Measurements from ENCODE around the gene ALCAM.
A peak's percentile ranks its signal among the peaks of the same experiment; 100 is the strongest.

ALCAM gene

GRCh38 chr3:105527535-105527934 is 160.8 kb downstream of the ALCAM start:
- H3K4me3 ChIP-seq (ENCODE audit: low read depth, low read length) = no peak overlapping the region
- no peak for TF ChIP-seq CTCF (IDR thresholded peaks at IDR 0.05; ENCODE audit: insufficient read depth, low read depth, low read length, missing control alignments)
- no peak for DNase-seq (ENCODE audit: low read depth)

DNA sequence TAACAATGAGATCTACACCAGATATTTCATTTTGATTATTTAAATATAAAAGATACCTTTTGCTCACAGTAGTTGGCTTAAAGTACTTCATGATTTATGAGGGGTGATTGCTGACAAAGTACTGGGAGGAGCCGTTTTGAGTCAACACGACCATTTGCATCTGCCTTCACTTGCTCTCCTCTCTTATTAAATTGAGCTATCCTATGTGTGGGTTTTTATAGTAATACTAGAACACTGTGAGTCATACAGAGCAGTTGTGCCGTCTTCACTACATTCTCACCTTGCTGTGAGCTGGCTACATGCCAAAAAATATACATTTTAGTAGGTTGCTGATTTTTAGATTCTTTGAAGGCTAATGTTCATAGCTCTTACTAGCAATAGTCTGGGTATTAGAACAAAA is 161.2 kb downstream of the ALCAM start:
- no peak overlapping the region for H3K4me3 ChIP-seq (ENCODE audit: low read depth, low read length)
- DNase-seq (ENCODE audit: low read depth) = peak; percentile 44
- TF ChIP-seq CTCF (IDR thresholded peaks at IDR 0.05; ENCODE audit: insufficient read depth, low read depth, low read length, missing control alignments) = no peak

- no peak for DNase-seq (ENCODE audit: low read depth)
- TF ChIP-seq CTCF (IDR thresholded peaks at IDR 0.05; ENCODE audit: insufficient read depth, low read depth, low read length, missing control alignments) = no peak
- no peak overlapping the region for H3K4me3 ChIP-seq (ENCODE audit: low read depth, low read length)
Measured at GRCh38 chr3:105528955-105529354, 162.2 kb downstream of the ALCAM start.

GRCh38 chr3:105529456-105529855 is 162.7 kb downstream of the ALCAM start:
- DNase-seq (ENCODE audit: low read depth) = no peak
- H3K4me3 ChIP-seq (ENCODE audit: low read depth, low read length) = no peak overlapping the region
- no peak for TF ChIP-seq CTCF (IDR thresholded peaks at IDR 0.05; ENCODE audit: insufficient read depth, low read depth, low read length, missing control alignments)

- no peak for DNase-seq (ENCODE audit: low read depth)
- no peak for TF ChIP-seq CTCF (IDR thresholded peaks at IDR 0.05; ENCODE audit: insufficient read depth, low read depth, low read length, missing control alignments)
- H3K4me3 ChIP-seq (ENCODE audit: low read depth, low read length) = no peak overlapping the region
Measured at GRCh38 chr3:105532251-105532650, 165.5 kb downstream of the ALCAM start.

DNA sequence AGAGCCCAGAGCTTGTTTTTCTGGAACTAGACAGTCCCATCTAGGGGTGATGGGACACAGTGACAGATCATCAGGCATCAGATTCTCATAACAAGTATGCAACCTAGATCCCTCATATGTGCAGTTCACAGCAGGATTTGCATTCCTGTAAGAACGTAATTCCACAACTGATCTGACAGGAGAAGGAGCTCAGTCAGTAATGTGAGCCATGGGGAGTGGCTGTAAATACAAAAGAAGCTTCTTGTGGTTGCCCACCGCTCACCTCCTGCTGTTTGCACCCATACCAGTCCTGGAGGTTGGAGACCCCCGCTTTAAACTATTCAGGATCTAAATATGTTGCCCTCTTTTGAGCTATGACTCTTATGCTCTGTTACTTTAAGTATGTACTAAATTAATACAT is 167.3 kb downstream of the ALCAM start:
- DNase-seq (ENCODE audit: low read depth) = no peak

More for the DNA sequence above, 167.3 kb downstream of the ALCAM start:
- TF ChIP-seq CTCF (IDR thresholded peaks at IDR 0.05; ENCODE audit: insufficient read depth, low read depth, low read length, missing control alignments) = no peak
- no peak overlapping the region for H3K4me3 ChIP-seq (ENCODE audit: low read depth, low read length)
